Brain microvascular endothelial cell (primary cell): ENCODE data around the gene TST.

Experiments
- DNase-seq: peaks from one replicate; pipeline ENCODE4 v3.0.0-alpha.2; 2020
- H3K27ac ChIP-seq: fragments of 250-450 bp; sonication (Bioruptor Pico); 2 replicates; pipeline ENCODE4 v1.5.1; 2020; ENCODE audit warnings: mild to moderate bottlenecking, moderate library complexity
- H3K27me3 ChIP-seq: fragments of 250-450 bp; sonication (Bioruptor Pico); replicated peaks from 2 replicates; pipeline ENCODE4 v1.5.1; 2020; ENCODE audit warnings: mild to moderate bottlenecking
- H3K36me3 ChIP-seq: fragments of 250-450 bp; sonication (Bioruptor Pico); replicated peaks from 2 replicates; pipeline ENCODE4 v1.5.1; 2020; ENCODE audit warnings: mild to moderate bottlenecking
- H3K4me3 ChIP-seq: 2 replicates; pipeline ENCODE4 v1.5.1; 2011; ENCODE audit warnings: low read depth, mild to moderate bottlenecking, control low read depth, low read length, moderate library complexity
- in situ Hi-C: cut with HindIII; loops from 2 replicates; pipeline ENCODE4 v1.10.0; 2017; ENCODE audit warnings: low sequenced_read_pairs, low pct_ligation_motif_present
- TF ChIP-seq, protein P1 (sequence below): IDR thresholded peaks from 2 replicates; pipeline ENCODE4 v1.5.1; 2011; ENCODE audit warnings: low read depth, mild to moderate bottlenecking, moderate library complexity, low read length, control low read depth, inconsistent platforms; ENCODE audit errors: missing control alignments

TST gene

GRCh38 chr22:37001826-37002225, 17.4 kb downstream of the TST start:
- DNase-seq: no peak
- Histone ChIP-seq H3K36me3 (no peaks in the 10 kb centered on the region), H3K4me3 (no peak overlapping the region), H3K27me3 (peaks cover 3% of the 10 kb centered on the region), H3K27ac (no peak overlapping the region)
- in situ Hi-C loops: no loop called here
- TF ChIP-seq, protein P1, sequence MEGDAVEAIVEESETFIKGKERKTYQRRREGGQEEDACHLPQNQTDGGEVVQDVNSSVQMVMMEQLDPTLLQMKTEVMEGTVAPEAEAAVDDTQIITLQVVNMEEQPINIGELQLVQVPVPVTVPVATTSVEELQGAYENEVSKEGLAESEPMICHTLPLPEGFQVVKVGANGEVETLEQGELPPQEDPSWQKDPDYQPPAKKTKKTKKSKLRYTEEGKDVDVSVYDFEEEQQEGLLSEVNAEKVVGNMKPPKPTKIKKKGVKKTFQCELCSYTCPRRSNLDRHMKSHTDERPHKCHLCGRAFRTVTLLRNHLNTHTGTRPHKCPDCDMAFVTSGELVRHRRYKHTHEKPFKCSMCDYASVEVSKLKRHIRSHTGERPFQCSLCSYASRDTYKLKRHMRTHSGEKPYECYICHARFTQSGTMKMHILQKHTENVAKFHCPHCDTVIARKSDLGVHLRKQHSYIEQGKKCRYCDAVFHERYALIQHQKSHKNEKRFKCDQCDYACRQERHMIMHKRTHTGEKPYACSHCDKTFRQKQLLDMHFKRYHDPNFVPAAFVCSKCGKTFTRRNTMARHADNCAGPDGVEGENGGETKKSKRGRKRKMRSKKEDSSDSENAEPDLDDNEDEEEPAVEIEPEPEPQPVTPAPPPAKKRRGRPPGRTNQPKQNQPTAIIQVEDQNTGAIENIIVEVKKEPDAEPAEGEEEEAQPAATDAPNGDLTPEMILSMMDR: no peak

DNA sequence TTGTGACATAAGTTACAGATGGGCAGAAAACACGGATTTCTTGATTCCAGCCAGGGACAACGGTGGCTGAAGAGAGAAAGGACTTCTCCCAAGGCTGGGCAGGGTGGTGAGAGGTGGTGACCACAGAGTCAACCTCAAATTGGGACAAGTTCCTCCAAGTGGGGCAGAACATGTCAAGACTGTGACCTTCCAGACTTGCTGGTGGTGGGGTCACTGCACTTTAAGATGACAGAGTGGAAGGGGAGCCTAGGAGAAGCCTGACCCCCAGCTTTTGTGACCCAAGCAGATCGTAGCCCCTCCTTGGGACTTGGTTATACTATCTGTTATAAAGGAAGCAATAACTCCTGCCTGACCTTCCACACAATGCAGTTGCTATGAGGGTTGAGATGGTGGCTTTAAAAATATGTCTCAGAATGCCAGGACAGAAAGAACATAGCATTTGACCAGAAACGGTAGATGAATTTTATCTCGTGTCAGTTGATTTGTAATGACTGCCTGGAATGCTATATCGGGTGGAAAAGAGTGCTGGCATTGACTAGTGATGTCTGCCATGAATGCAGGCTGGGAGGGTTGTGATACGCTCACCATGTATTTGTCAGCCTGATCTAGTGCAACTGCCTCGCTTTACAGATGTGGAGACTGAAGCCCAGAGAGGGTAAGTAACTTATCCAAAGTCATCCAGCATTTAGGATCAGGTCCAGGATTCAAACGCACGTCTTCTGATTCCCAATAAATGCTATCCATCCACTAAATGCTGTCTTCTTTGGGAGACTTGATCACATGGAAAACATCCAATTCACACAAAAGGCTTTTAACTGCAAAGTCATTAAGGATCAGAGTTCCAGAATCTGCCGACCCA, 18.3 kb downstream of the TST start:
- in situ Hi-C loops: no loop called here
- DNase-seq: no peak

GRCh38 chr22:36999463-36999862, 19.8 kb downstream of the TST start:
- Histone ChIP-seq H3K4me3 (no peak overlapping the region), H3K27me3 (no peaks in the 10 kb centered on the region), H3K36me3 (no peaks in the 10 kb centered on the region), H3K27ac (no peak overlapping the region)
- TF ChIP-seq, protein P1: no peak
- no peak for DNase-seq
- in situ Hi-C loops: no loop called here

More for the DNA sequence above, 18.3 kb downstream of the TST start:
- Histone ChIP-seq H3K4me3 (no peak overlapping the region), H3K36me3 (no peaks in the 10 kb centered on the region), H3K27ac (no peak overlapping the region), H3K27me3 (no peaks in the 10 kb centered on the region)
- TF ChIP-seq, protein P1: no peak

DNA sequence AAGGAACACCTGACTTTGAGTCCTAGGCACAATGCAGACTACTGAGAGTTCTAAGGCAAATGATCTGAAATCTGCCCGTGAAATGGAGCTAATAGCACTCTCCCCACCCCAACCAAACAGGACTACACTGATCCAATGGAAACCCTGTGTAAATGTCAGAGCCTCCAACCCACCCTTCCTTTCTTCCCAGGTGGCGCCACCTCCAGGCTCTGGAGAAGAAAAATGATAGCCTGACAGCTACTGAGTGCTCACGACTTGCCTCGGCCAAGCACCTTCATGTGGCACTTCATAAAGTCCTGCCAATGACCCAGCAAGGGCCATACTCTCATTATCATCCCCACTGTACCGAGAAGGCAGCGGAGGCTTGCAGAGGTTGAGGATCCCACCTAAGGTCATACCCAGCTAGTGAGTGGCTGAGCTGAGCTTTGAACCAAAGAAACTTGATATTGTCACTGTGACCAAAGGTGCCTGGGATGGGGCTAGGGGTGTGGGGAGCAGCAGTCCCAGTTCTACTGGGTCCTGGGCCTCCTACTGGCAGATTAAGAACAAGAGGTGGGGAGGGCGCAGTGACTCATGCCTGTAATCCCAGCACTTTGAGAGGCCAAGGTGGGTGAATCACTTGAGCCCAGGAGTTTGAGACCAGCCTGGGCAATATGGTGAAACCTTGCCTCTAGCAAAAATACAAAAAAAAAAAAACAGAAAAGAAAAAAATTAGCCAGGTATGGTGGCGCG, 20.5 kb downstream of the TST start:
- no peaks in the 10 kb centered on the region for H3K36me3 ChIP-seq
- no peak for DNase-seq
- no peak overlapping the region for H3K27ac ChIP-seq
- TF ChIP-seq, protein P1: peak; percentile 33
- in situ Hi-C loops: no loop called here
- H3K27me3 ChIP-seq: no peaks in the 10 kb centered on the region
- H3K4me3 ChIP-seq: no peak overlapping the region

- H3K27me3 ChIP-seq: no peaks in the 10 kb centered on the region
- no peak overlapping the region for H3K27ac ChIP-seq
- in situ Hi-C loops: no loop called here
- H3K36me3 ChIP-seq: no peaks in the 10 kb centered on the region
- H3K4me3 ChIP-seq: no peak overlapping the region
- DNase-seq: no peak
- TF ChIP-seq, protein P1: no peak
These were observed 21.5 kb downstream of the TST start for GRCh38 chr22:36997746-36998145.
